Activated effector memory CD4-positive, alpha-beta T cell treated with Interleukin-2 at 50 U/mL for 16 hours (primary cell): Measurements from ENCODE around the gene CRB1.
"Not testable (repeated sequence)": the region's sequence is repeated elsewhere in the genome, so short reads cannot be mapped to it uniquely, and the experiment has no call there.

Experiments
- DNase-seq: peaks from one replicate; pipeline ENCODE4 v3.0.0-alpha.2; 2020

CRB1 gene

GRCh38 chr1:197402189-197402588, 134.1 kb downstream of the CRB1 start:
- DNase-seq, result no peak

DNA sequence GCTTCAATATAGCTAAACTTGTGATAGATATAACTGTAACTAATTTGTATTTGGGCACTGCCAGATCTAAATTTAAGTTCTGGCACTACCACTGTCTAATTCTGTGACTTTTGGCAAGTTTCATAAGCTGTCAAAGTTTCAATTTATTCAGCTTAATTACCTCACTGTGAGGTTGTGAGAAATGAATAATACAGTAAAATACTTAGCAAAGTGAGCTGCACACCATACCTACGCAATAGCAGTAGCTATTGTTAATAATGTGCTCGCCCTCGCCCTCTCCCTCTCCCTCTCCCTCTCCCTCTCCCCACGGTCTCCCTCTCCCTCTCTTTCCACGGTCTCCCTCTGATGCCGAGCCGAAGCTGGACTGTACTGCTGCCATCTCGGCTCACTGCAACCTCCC, 136.7 kb downstream of the CRB1 start:
- not testable (repeated sequence) for DNase-seq

DNA sequence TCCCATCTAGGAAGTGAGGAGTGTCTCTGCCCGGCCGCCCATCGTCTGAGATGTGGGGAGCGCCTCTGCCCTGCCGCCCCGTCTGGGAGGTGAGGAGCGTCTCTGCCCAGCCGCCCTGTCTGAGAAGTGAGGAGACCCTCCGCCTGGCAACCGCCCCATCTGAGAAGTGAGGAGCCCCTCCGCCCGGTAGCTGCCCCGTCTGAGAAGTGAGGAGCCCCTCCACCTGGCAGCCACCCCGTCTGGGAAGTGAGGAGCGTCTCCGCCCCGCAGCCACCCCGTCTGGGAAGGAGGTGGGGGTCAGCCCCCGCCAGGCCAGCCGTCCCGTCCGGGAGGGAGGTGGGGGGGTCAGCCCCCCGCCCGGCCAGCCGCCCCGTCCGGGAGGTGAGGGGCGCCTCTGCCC, 137.6 kb downstream of the CRB1 start:
- not testable (repeated sequence) for DNase-seq

DNA sequence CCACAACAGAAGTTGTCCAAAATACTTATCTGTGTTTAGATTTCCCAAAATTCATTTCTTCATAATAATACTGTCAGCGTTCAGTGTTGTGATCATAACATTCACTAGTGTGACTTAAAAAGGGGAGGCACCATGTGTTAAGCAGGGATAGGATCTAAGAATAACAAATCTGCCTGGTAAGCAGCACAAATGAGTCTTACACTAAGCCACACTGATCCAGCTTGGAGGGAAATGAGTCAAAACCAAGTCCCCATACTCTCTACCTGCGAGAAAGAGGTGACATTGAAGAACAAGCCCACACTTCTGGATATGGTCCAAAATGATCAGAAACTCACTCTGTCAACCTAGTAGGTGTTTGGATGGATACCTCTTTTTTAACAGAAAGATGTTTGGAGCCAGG, 145.5 kb downstream of the CRB1 start:
- no peak for DNase-seq

DNA sequence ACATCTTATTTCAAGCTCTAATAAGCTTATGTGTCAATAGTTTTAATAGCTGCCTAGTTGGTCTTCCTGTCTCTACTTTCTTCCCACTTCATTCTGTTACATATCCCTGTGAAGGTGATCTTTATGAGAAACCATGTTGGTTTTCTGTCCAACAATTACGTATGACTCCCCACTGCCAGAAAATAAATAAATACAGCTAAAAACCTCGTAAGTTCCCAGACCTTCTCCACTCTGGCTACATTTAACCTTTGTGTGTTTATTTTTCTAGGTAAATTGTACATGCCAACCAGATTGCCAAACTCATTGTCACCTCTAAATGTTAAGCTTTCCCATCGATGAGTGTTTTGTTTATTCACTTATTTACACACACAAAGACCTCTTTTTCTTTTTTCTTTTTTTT, 147.2 kb downstream of the CRB1 start:
- DNase-seq, result no peak

DNA sequence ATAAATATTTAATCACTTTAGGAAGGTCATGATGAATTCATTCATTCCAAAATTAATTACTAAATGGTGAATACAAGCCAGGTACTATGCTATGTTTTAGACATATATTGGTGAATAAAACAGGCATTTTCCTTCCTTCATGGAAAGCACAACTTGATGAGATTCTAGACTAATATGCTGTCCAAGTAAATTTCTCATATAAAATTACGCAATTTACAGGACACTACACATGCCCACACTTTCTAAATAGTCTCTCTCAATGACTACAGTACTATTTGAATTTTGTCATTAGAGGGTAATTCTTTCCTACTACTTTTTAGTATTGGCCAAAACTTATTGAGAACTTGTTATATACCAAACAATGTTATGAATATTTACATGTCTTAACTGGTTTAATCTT, 150.6 kb downstream of the CRB1 start:
- no peak for DNase-seq

GRCh38 chr1:197422993-197423392, 154.9 kb downstream of the CRB1 start:
- no peak for DNase-seq

DNA sequence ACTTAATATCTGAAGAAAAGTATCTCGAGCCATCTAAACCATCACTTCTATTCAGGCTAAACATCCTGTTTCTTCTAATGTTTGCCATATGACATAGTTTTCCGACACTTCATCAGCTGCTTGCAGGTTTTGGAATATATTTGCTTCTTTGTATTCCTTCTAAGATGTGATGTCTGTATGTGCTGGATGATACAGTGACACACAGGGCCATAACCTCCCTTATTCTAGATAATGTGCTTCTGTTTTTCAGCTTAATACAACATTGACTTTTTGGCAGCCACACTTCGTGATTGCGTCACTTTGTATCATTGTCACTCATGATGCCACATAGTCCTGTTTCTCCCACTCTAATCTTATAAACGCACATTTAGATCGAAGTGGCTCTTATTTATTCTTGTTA, 156.3 kb downstream of the CRB1 start:
- no peak for DNase-seq

- no peak for DNase-seq
Measured at GRCh38 chr1:197429372-197429771, 161.3 kb downstream of the CRB1 start.

- DNase-seq, result no peak
Measured at GRCh38 chr1:197435224-197435623, 167.2 kb downstream of the CRB1 start.

GRCh38 chr1:197437601-197438000, 169.5 kb downstream of the CRB1 start:
- DNase-seq, result no peak

DNA sequence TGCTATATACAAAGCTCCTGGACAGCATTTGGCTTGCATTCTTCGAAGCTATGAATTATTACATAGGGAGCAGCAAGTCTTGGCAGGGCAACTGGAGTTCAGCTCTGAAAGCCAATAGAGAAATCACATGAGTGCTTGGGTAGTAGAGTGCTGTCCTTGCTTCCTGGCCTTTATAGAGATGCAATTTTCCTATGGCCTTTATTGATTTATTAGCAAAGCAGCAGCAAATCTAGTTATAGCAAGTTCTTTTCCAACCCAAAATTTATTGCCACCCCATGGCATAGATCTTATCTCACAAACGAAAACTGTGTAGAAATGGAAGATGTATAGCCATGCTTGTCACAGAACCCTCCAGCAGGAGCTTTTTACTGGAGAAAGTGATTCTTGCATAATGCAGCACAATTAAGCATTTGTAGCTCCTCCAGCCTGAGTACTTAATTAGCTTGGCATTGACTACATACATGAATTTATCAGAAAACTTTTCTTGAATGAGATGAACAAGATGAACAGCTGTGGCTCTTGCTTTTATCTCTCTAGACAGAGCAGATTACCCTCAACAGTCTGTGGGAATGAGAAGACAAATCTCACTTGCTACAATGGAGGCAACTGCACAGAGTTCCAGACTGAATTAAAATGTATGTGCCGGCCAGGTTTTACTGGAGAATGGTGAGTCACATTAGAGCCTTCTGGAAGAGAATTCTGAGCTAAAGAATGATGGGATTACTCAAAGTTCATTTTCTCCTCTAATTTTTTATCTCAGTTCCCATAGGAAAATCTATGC, 170.1 kb downstream of the CRB1 start:
- no peak for DNase-seq

DNA sequence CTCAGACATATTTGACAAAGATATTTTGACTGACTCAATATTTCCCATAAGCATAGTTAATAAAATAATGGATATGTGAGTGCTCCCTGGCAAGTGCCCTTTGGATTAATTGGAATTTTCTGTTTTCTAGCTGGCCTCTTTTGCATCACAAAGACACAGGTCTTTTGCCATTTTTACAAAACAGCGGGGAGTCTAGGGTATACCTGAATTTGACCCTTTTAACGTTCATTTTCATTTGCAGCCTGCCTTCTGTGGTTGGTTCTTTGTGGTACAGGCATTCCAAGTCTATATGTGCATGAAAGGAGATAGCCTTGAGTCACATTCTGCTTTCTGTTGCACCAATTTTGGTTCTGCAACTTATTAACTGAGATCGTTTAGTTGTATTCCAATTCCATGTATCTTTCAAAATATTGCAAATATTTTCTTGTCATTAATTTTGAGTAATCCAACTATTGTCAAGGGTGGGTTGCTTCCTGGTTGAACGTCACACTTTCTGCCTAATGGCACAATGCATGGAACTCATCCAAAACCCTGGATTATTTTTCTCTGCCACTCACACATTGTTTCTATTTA, 171.7 kb downstream of the CRB1 start:
- no peak for DNase-seq

DNA sequence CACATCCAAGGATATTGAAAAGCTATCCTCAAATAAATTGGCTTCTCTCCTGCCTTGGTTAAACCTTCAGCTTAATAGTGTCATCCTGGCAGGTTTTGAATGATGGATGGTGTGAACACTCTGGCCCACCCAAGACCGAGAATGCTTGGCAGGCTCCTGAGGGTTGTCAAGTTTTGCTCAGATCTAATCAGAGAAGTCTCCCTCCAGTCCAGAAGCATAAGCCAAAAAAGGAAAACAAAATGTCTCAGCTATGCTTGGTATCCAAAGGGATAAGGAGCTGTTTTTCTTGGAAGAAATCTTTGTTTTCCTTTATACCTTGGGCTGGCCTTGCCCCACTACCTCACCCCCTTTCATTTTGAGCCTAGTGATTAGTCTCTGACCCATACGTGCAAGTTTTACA, 172.7 kb downstream of the CRB1 start:
- no peak for DNase-seq

- DNase-seq, result no peak
Measured at GRCh38 chr1:197441999-197442414, 174.0 kb downstream of the CRB1 start.

DNA sequence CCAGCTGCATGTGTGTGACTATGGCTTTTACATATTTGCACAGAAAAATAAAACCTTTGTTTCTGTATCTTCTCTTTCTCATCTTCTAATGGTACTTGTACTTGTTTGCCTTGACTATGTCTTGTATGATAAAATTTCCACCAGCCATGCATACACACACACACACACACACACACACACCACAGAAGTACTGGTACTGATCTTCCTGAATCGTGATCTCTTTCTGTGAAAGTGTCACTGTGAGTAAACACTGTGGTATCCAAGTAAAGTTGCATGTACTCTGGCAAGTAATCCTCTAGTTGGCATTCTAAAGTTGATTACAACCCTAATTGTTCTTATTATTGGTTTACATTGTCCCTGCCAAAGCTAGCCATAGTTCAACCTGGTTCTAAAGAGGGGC, 176.7 kb downstream of the CRB1 start:
- DNase-seq, result no peak

- no peak for DNase-seq
Measured at GRCh38 chr1:197448121-197448779, 180.2 kb downstream of the CRB1 start.

GRCh38 chr1:197451381-197451780, 183.3 kb downstream of the CRB1 start:
- DNase-seq, result no peak

DNA sequence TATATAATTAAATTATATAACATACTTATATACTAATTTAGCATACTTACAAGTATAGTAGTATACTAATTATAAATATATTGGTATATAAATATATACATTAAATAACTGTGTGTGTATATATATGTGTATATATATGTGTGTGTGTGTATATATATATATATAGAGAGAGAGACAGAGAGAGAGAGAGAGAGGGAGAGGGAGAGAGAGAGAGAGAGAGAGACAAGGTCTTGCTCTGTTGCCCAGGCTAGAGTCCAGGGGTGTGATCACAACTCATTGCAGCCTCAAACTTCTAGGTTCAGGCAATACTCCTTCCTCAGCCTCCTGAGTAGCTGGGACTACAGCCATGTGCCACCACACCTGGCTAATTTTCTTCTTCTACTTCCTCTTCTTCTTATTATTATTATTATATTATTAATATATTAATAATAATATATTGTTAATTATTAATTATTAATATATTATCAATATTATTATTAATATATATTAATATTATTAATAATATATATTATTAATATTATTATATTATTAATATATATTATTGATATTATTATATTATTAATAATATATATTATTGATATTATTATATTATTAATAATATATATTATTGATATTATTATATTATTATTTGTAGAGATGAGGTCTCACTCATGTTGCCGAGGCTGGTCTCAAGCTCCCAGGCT, 185.5 kb downstream of the CRB1 start:
- no peak for DNase-seq

GRCh38 chr1:197462539-197462938, 194.5 kb downstream of the CRB1 start:
- DNase-seq, result no peak

GRCh38 chr1:197463142-197463541, 195.1 kb downstream of the CRB1 start:
- no peak for DNase-seq

DNA sequence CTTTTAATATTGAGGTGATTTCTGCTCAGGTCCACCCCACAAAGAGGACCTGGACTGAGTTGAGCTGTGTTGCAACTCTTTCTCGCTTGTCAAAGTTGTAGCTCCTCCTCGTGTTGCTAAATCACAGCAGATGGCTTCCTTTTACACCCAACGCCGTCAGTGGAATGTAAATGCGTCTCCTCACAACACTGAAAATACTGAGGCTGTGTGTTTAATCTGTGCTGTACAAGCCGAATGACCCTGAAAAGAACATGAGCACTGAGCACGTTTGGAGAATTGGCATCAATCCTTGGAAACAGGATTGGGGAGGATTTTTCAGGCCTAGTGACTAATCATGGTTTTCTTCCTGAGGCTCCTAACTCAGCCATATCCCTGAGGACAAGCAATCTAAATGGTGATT, 196.0 kb downstream of the CRB1 start:
- no peak for DNase-seq

DNA sequence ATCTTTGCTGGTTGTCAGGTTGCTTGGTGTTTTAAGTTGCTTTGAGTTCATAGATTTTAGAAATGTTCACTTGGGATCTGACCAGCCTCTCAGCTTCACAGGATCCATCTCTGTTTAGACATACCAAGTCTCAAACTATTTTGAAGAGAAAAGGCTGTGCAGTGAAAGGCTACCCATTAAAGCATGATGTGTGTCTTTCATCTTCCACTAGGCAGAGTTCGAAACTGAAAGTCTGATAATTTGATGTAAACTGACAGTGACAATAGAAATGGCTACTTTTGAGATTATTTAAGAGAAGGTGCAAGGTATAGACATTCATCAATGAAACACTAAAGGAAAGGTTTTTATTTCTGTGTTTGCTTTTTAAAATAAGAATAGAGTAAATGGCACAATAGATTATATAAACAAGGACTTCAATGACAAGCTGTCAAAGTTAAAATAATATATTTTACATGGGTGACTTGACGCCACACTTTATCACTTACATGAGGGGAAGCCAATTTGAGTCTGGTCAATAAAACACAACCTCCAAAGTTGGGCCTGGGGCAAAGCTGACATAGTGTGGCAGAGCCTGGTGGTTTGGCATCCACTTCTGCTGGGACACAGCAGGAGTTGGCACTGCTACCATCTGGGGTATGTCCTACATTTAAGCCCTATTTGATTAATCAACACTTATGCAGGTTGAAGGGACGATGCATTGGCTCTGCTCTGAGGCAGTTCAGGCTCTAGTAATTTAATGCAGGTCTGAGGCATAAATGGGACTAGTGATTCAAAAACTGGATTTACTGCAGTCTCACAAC, 197.7 kb downstream of the CRB1 start:
- DNase-seq, result no peak
